ENCODE results near the gene TMPRSS9. TPM values are rescaled to one million over a fixed set of nuclear protein-coding genes. Genes with fewer than 3 reads are reported as not detected.

The TMPRSS9 gene
- total and polyA plus RNA-seq, 2 of the 13 experiments (the other 11 are each of a cell fraction or from before 2014, with no cell fraction given), result 2.5 to 5.2 TPM

DNA sequence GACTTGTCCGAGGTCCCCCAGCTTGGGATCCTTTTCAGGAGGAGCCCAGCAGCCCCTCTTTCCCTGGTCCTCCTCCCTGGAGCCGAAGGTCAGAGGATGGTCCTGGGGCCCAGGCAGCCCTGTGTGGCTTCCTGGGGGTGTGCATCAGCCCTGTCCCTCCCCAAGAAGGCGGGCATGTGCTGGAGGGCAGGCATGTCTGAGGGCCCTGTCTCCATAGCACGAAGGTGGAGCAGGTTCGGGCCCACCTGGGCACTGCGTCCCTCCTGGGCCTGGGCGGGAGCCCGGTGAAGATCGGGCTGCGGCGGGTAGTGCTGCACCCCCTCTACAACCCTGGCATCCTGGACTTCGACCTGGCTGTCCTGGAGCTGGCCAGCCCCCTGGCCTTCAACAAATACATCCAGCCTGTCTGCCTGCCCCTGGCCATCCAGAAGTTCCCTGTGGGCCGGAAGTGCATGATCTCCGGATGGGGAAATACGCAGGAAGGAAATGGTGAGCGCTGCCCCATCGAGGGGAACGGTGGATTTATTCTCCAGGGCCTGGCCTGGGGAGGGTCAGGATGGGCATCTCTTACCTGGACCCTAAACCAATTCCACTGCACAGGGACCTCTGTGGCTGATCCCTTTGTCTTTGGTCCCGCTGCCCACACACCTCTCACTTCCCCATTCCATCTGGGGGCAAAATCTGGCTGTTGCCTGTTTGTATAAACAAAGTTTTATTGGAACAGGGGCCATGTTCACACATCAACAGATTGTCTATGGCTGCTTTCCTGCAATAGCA lies 56.4 kb downstream of the TMPRSS9 start (continued):
- TF ChIP-seq, protein P1, sequence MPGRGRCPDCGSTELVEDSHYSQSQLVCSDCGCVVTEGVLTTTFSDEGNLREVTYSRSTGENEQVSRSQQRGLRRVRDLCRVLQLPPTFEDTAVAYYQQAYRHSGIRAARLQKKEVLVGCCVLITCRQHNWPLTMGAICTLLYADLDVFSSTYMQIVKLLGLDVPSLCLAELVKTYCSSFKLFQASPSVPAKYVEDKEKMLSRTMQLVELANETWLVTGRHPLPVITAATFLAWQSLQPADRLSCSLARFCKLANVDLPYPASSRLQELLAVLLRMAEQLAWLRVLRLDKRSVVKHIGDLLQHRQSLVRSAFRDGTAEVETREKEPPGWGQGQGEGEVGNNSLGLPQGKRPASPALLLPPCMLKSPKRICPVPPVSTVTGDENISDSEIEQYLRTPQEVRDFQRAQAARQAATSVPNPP (CRISPR knock-in tag; IDR thresholded peaks at IDR 0.05), result no peak
- TF ChIP-seq ZNF224 (CRISPR knock-in tag; IDR thresholded peaks at IDR 0.05), result no peak
- no peak for TF ChIP-seq ZNF678 (CRISPR knock-in tag; IDR thresholded peaks at IDR 0.05)
- no peak for TF ChIP-seq DNMT1 (CRISPR knock-in tag; IDR thresholded peaks at IDR 0.05)
- TF ChIP-seq, protein P2, sequence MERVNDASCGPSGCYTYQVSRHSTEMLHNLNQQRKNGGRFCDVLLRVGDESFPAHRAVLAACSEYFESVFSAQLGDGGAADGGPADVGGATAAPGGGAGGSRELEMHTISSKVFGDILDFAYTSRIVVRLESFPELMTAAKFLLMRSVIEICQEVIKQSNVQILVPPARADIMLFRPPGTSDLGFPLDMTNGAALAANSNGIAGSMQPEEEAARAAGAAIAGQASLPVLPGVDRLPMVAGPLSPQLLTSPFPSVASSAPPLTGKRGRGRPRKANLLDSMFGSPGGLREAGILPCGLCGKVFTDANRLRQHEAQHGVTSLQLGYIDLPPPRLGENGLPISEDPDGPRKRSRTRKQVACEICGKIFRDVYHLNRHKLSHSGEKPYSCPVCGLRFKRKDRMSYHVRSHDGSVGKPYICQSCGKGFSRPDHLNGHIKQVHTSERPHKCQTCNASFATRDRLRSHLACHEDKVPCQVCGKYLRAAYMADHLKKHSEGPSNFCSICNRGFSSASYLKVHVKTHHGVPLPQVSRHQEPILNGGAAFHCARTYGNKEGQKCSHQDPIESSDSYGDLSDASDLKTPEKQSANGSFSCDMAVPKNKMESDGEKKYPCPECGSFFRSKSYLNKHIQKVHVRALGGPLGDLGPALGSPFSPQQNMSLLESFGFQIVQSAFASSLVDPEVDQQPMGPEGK (CRISPR knock-in tag; IDR thresholded peaks at IDR 0.05), result peak; percentile 94
- TF ChIP-seq PHB2 (IDR thresholded peaks at IDR 0.05; ENCODE audit: partially characterized antibody), result no peak
- no peak for TF ChIP-seq TCF7L2 (IDR thresholded peaks at IDR 0.05; ENCODE audit: low read depth, low read length)
- TF ChIP-seq HES4 (CRISPR knock-in tag; IDR thresholded peaks at IDR 0.05; ENCODE audit: borderline replicate concordance), result peak; percentile 82; the same call in 1 of the 2 replicates
- TF ChIP-seq, protein P3, sequence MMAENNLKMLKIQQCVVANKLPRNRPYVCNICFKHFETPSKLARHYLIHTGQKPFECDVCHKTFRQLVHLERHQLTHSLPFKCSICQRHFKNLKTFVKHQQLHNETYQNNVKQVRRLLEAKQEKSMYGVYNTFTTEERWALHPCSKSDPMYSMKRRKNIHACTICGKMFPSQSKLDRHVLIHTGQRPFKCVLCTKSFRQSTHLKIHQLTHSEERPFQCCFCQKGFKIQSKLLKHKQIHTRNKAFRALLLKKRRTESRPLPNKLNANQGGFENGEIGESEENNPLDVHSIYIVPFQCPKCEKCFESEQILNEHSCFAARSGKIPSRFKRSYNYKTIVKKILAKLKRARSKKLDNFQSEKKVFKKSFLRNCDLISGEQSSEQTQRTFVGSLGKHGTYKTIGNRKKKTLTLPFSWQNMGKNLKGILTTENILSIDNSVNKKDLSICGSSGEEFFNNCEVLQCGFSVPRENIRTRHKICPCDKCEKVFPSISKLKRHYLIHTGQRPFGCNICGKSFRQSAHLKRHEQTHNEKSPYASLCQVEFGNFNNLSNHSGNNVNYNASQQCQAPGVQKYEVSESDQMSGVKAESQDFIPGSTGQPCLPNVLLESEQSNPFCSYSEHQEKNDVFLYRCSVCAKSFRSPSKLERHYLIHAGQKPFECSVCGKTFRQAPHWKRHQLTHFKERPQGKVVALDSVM (CRISPR knock-in tag; IDR thresholded peaks at IDR 0.05), result peak; percentile 64
- TF ChIP-seq NFKBIZ (CRISPR knock-in tag; IDR thresholded peaks at IDR 0.05), result 0 out of 2 replicates have a peak, but pooled peaks have one; percentile 58
- TF ChIP-seq ZNF674 (CRISPR knock-in tag; IDR thresholded peaks at IDR 0.05; ENCODE audit: low read depth), result no peak
- TF ChIP-seq, protein P4, sequence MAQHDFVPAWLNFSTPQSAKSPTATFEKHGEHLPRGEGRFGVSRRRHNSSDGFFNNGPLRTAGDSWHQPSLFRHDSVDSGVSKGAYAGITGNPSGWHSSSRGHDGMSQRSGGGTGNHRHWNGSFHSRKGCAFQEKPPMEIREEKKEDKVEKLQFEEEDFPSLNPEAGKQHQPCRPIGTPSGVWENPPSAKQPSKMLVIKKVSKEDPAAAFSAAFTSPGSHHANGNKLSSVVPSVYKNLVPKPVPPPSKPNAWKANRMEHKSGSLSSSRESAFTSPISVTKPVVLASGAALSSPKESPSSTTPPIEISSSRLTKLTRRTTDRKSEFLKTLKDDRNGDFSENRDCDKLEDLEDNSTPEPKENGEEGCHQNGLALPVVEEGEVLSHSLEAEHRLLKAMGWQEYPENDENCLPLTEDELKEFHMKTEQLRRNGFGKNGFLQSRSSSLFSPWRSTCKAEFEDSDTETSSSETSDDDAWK (CRISPR knock-in tag; IDR thresholded peaks at IDR 0.05), result no peak
- TF ChIP-seq ZNF782 (CRISPR knock-in tag; IDR thresholded peaks at IDR 0.05; ENCODE audit: borderline replicate concordance), result no peak; the same call in 1 of the 2 replicates
- TF ChIP-seq, protein P5, sequence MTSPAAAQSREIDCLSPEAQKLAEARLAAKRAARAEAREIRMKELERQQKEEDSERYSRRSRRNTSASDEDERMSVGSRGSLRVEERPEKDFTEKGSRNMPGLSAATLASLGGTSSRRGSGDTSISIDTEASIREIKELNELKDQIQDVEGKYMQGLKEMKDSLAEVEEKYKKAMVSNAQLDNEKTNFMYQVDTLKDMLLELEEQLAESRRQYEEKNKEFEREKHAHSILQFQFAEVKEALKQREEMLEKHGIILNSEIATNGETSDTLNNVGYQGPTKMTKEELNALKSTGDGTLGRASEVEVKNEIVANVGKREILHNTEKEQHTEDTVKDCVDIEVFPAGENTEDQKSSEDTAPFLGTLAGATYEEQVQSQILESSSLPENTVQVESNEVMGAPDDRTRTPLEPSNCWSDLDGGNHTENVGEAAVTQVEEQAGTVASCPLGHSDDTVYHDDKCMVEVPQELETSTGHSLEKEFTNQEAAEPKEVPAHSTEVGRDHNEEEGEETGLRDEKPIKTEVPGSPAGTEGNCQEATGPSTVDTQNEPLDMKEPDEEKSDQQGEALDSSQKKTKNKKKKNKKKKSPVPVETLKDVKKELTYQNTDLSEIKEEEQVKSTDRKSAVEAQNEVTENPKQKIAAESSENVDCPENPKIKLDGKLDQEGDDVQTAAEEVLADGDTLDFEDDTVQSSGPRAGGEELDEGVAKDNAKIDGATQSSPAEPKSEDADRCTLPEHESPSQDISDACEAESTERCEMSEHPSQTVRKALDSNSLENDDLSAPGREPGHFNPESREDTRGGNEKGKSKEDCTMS (CRISPR knock-in tag; conservative IDR thresholded peaks at IDR 0.05), result no peak
- TF ChIP-seq ZNF468 (CRISPR knock-in tag; IDR thresholded peaks at IDR 0.05), result no peak
